H9 (cell line): Measurements from ENCODE around the gene ITIH5. TPM values are rescaled to one million over a fixed set of nuclear protein-coding genes. Genes with fewer than 3 reads are reported as not detected.

Source experiments
- DNase-seq: peaks from one replicate; pipeline ENCODE4 v3.0.0-alpha.2; 2017
- H2AFZ ChIP-seq: one replicate; pipeline ENCODE4 v1.6.1; 2013; ENCODE audit warnings: mild to moderate bottlenecking, low read length, control low read depth, moderate library complexity
- H2AK5ac ChIP-seq: 2 replicates; pipeline ENCODE4 v1.6.1; 2013; ENCODE audit warnings: low read length, control low read depth, mixed read lengths; ENCODE audit not compliant: insufficient read length
- H2BK120ac ChIP-seq: one replicate; pipeline ENCODE4 v1.6.1; 2013; ENCODE audit warnings: low read depth, mild to moderate bottlenecking, low read length, control low read depth, inconsistent platforms; ENCODE audit not compliant: poor library complexity, severe bottlenecking
- H2BK12ac ChIP-seq: 2 replicates; pipeline ENCODE4 v1.6.1; 2013; ENCODE audit warnings: low read length, control low read depth, mixed read lengths, low read depth; ENCODE audit not compliant: insufficient read length
- H2BK15ac ChIP-seq: 2 replicates; pipeline ENCODE4 v1.6.1; 2013; ENCODE audit warnings: low read depth, low read length, control low read depth
- H2BK20ac ChIP-seq: one replicate; pipeline ENCODE4 v1.6.1; 2013; ENCODE audit warnings: low read depth, mild to moderate bottlenecking, low read length, control low read depth, inconsistent platforms; ENCODE audit not compliant: poor library complexity, severe bottlenecking
- H2BK5ac ChIP-seq: 2 replicates; pipeline ENCODE4 v1.6.1; 2013; ENCODE audit warnings: low read length, control low read depth, mixed read lengths; ENCODE audit not compliant: insufficient read length
- H3K14ac ChIP-seq: 2 replicates; pipeline ENCODE4 v1.6.1; 2013; ENCODE audit warnings: low read length, control low read depth; ENCODE audit not compliant: insufficient read depth
- H3K18ac ChIP-seq: 2 replicates; pipeline ENCODE4 v1.6.1; 2013; ENCODE audit warnings: low read depth, mild to moderate bottlenecking, mixed read lengths, low read length, control low read depth; ENCODE audit not compliant: insufficient read length
- H3K23ac ChIP-seq: 2 replicates; pipeline ENCODE4 v1.6.1; 2013; ENCODE audit warnings: low read length, control low read depth, mixed read lengths, low read depth; ENCODE audit not compliant: insufficient read length
- H3K23me2 ChIP-seq: 2 replicates; pipeline ENCODE4 v1.6.1; 2013; ENCODE audit warnings: low read depth, mild to moderate bottlenecking, mixed read lengths, low read length, control low read depth; ENCODE audit not compliant: insufficient read length, poor library complexity, severe bottlenecking
- H3K27ac ChIP-seq: 2 replicates; pipeline ENCODE4 v1.5.1; 2013; ENCODE audit warnings: low read length, control low read depth, mixed read lengths, low read depth; ENCODE audit not compliant: insufficient read length
- H3K27me3 ChIP-seq: 2 replicates; pipeline ENCODE4 v1.6.1; 2013; ENCODE audit warnings: low read length, control low read depth, inconsistent platforms; ENCODE audit not compliant: insufficient read depth
- H3K4ac ChIP-seq: 2 replicates; pipeline ENCODE4 v1.6.1; 2013; ENCODE audit warnings: low read depth, mild to moderate bottlenecking, control low read depth, inconsistent platforms, low read length, moderate library complexity
- H3K4me1 ChIP-seq: 2 replicates; pipeline ENCODE4 v1.6.1; 2013; ENCODE audit warnings: low read length, control low read depth, inconsistent platforms; ENCODE audit not compliant: insufficient read depth
- H3K4me2 ChIP-seq: 2 replicates; pipeline ENCODE4 v1.6.1; 2013; ENCODE audit warnings: low read length, control low read depth, mixed read lengths; ENCODE audit not compliant: insufficient read length, insufficient read depth
- H3K56ac ChIP-seq: 2 replicates; pipeline ENCODE4 v1.6.1; 2013; ENCODE audit warnings: low read depth, mild to moderate bottlenecking, mixed read lengths, low read length, control low read depth; ENCODE audit not compliant: insufficient read length
- H3K79me1 ChIP-seq: 2 replicates; pipeline ENCODE4 v1.6.1; 2013; ENCODE audit warnings: low read depth, mild to moderate bottlenecking, moderate library complexity, low read length, control low read depth, inconsistent platforms; ENCODE audit not compliant: insufficient read depth, poor library complexity, severe bottlenecking
- H3K79me2 ChIP-seq: 2 replicates; pipeline ENCODE4 v1.6.1; 2013; ENCODE audit warnings: low read length, control low read depth, inconsistent platforms; ENCODE audit not compliant: insufficient read depth
- H3K9ac ChIP-seq: 2 replicates; pipeline ENCODE4 v1.6.1; 2013; ENCODE audit warnings: low read length, control low read depth, mixed read lengths; ENCODE audit not compliant: insufficient read length; ENCODE audit errors: extremely low read depth
- H3K9me3 ChIP-seq: one replicate; pipeline ENCODE4 v1.6.1; 2013; ENCODE audit warnings: low read depth, low read length, inconsistent platforms; ENCODE audit not compliant: control insufficient read depth
- H3T11ph ChIP-seq: one replicate; pipeline ENCODE4 v1.6.1; 2013; ENCODE audit warnings: mild to moderate bottlenecking, low read length, control low read depth, inconsistent platforms
- H4K20me1 ChIP-seq: one replicate; pipeline ENCODE4 v1.6.1; 2013; ENCODE audit not compliant: control insufficient read depth, insufficient read length, insufficient read depth
- H4K5ac ChIP-seq: 2 replicates; pipeline ENCODE4 v1.6.1; 2013; ENCODE audit warnings: low read depth, mild to moderate bottlenecking, mixed read lengths, low read length, control low read depth; ENCODE audit not compliant: insufficient read length
- H4K8ac ChIP-seq: replicated peaks from 2 replicates; pipeline ENCODE4 v1.6.1; 2013; ENCODE audit warnings: low read length, control low read depth, mixed read lengths, low read depth; ENCODE audit not compliant: insufficient read length
- H4K91ac ChIP-seq: 2 replicates; pipeline ENCODE4 v1.6.1; 2013; ENCODE audit warnings: low read depth, mild to moderate bottlenecking, moderate library complexity, mixed read lengths, low read length, control low read depth; ENCODE audit not compliant: insufficient read length
- H3K27ac Mint-ChIP-seq, 3 experiments: 2 replicates in 2 of 3; 3 replicates in 1 of 3; pipeline ENCODE4 v1.8.0; 2020 to 2021; ENCODE audit warnings: mixed read lengths in 3 of 3, mild to moderate bottlenecking in 1 of 3, moderate library complexity in 1 of 3
- H3K27me3 Mint-ChIP-seq: 2 replicates; pipeline ENCODE4 v1.8.0; 2021; ENCODE audit warnings: low read depth, mild to moderate bottlenecking, moderate library complexity, mixed read lengths
- H3K36me3 Mint-ChIP-seq, 3 experiments: 2 replicates in 2 of 3; 3 replicates in 1 of 3; pipeline ENCODE4 v1.8.0; 2020 to 2021; ENCODE audit warnings: low read depth in 3 of 3, mixed read lengths in 3 of 3; ENCODE audit not compliant: insufficient read depth in 1 of 3
- H3K4me1 Mint-ChIP-seq, 2 experiments: 2 replicates each; pipeline ENCODE4 v1.8.0; 2020; ENCODE audit warnings: mixed read lengths in 2 of 2
- H3K4me3 Mint-ChIP-seq, 2 experiments: 2 replicates in 1 of 2; 3 replicates in 1 of 2; pipeline ENCODE4 v1.8.0; 2020 to 2021; ENCODE audit warnings: mild to moderate bottlenecking in 2 of 2, mixed read lengths in 2 of 2, moderate library complexity in 1 of 2
- H3K9me3 Mint-ChIP-seq, 2 experiments: 2 replicates in 1 of 2; 3 replicates in 1 of 2; pipeline ENCODE4 v1.8.0; 2020; ENCODE audit warnings: mild to moderate bottlenecking in 2 of 2, mixed read lengths in 2 of 2, moderate library complexity in 1 of 2
- WGBS: extraction: QIAGEN DNeasy Blood & Tissue Kit; methylation state at CpG from one replicate; pipeline ENCODE4 v1.1.7; 2013; ENCODE audit warnings: missing lambda C conversion rate, low lambda C conversion rate, mixed read lengths; ENCODE audit not compliant: insufficient read length; ENCODE audit errors: extremely low coverage; 5-methylcytosine and 5-hydroxymethylcytosine counted together
- total RNA-seq: library from RNA; stranded (reverse); gene quantifications from 2 replicates; pipeline ENCODE4 v1.2.1, GENCODE V29; 2021
- TF ChIP-seq, protein P1 (sequence below): fragments of 200-600 bp; sonication (generic); conservative IDR thresholded peaks from 3 replicates; pipeline ENCODE4 v1.8.0; 2021; ENCODE audit warnings: antibody characterized with exemption, mild to moderate bottlenecking

The ITIH5 gene
- total RNA-seq, 1 experiment from 2014 or later, result 1.3 TPM

DNA sequence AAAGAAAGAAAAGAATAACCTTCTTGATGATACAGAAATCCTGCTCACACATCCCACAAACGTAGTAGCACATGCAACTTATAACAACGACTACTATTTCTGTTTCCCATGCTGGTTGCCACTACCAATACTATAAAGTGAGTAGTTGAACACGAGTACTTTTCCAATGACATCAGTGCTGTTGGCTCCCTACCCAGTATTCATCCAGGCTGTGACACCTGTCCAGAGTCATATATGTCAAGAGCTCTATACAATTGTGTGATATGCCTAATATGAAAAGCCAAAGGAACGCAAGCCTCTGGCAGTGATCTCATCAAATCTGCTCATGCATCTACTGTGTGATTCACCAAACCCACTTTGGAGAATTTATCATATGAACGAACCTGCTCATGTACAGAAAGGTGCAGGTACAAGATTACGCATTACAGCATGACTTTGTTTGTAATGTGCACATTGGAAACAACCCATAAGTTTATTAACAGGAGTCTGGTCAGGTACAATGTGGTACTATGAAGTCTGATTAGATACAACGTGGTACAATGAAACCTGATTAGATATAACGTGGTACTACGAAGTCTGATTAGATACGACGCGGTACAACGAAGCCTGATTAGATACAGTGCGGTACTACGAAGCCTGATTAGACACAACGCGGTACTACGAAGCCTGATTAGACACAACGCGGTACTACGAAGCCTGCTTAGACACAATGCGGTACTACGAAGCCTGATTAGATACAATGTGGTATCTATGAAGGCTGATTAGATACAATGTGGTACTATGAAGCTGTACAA lies 5.8 kb upstream of the ITIH5 start:
- Histone ChIP-seq H3T11ph (no peak overlapping the region), H3K4me1 (no peaks in the 10 kb centered on the region), H3K18ac (no peak overlapping the region), H2AFZ (no peak overlapping the region), H3K4me2 (no peak overlapping the region), H4K5ac (no peak overlapping the region), H3K27ac (no peak overlapping the region), H3K9me3 (no peaks in the 10 kb centered on the region), H4K20me1 (no peaks in the 10 kb centered on the region), H4K91ac (no peak overlapping the region), H3K56ac (no peak overlapping the region), H3K23me2 (peaks cover 3% of the 10 kb centered on the region), H2AK5ac (no peak overlapping the region), H2BK20ac (no peak overlapping the region), H3K79me1 (no peaks in the 10 kb centered on the region), H4K8ac (no peak overlapping the region), H2BK120ac (no peak overlapping the region), H2BK12ac (no peak overlapping the region), H3K9ac (no peak overlapping the region), H2BK15ac (no peak overlapping the region), H3K79me2 (no peaks in the 10 kb centered on the region), H3K4ac (no peak overlapping the region), H2BK5ac (no peak overlapping the region), H3K23ac (no peak overlapping the region), H3K27me3 (no peaks in the 10 kb centered on the region), H3K14ac (no peak overlapping the region)
- no CpG with 5 or more reads among the region's 23 CpGs for WGBS
- no peak for DNase-seq
- peaks cover 3 to 10% of the 10 kb centered on the region in 2 experiments; a peak in 3 of 4 replicates for H3K4me1 Mint-ChIP-seq
- H3K4me3 Mint-ChIP-seq, result no peak overlapping the region
- H3K36me3 Mint-ChIP-seq, result no peaks in the 10 kb centered on the region
- no peak overlapping the region; a peak in 1 of 7 replicates for H3K27ac Mint-ChIP-seq
- peaks cover 59% of the 10 kb centered on the region for H3K27me3 Mint-ChIP-seq
- TF ChIP-seq, protein P1, sequence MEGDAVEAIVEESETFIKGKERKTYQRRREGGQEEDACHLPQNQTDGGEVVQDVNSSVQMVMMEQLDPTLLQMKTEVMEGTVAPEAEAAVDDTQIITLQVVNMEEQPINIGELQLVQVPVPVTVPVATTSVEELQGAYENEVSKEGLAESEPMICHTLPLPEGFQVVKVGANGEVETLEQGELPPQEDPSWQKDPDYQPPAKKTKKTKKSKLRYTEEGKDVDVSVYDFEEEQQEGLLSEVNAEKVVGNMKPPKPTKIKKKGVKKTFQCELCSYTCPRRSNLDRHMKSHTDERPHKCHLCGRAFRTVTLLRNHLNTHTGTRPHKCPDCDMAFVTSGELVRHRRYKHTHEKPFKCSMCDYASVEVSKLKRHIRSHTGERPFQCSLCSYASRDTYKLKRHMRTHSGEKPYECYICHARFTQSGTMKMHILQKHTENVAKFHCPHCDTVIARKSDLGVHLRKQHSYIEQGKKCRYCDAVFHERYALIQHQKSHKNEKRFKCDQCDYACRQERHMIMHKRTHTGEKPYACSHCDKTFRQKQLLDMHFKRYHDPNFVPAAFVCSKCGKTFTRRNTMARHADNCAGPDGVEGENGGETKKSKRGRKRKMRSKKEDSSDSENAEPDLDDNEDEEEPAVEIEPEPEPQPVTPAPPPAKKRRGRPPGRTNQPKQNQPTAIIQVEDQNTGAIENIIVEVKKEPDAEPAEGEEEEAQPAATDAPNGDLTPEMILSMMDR, result no peak
- H3K9me3 Mint-ChIP-seq, result no peaks in the 10 kb centered on the region; a peak in 1 of 5 replicates
